Panc1 (cell line): ENCODE measurements around the gene KATNA1.

Experiments used
- CTCF ChIP-seq: fragments of 450-650 bp; IDR thresholded peaks from 2 replicates; pipeline ENCODE4 v1.5.1; 2017; ENCODE audit warnings: mild to moderate bottlenecking
- REST ChIP-seq, 2 experiments: IDR thresholded peaks; 2 replicates each; pipeline ENCODE4 v1.6.1; 2011 to 2012; ENCODE audit warnings: low read depth in 2 of 2, control low read depth in 1 of 2, low read length in 1 of 2, mild to moderate bottlenecking in 1 of 2, moderate library complexity in 1 of 2; ENCODE audit not compliant: insufficient read depth in 1 of 2
- SIN3A ChIP-seq: IDR thresholded peaks from 2 replicates; pipeline ENCODE4 v1.6.1; 2012; ENCODE audit warnings: low read depth, mild to moderate bottlenecking, low read length, moderate library complexity, borderline replicate concordance; ENCODE audit not compliant: insufficient read depth
- TCF7L2 ChIP-seq: IDR thresholded peaks from 2 replicates; pipeline ENCODE4 v1.6.1; 2011; ENCODE audit warnings: mild to moderate bottlenecking, low read depth, low read length, inconsistent platforms

- TF ChIP-seq CTCF (no peak), REST (IDR thresholded peaks at IDR 0.05; ENCODE audit: insufficient read depth in 1 of 2, low read depth in 2 of 2, low read length in 1 of 2) (no peak), TCF7L2 (no peak), SIN3A (no peak)
These were observed 55.5 kb downstream of the KATNA1 start for GRCh38 chr6:149592983-149593382.
